PFSK-1 (cell line): ENCODE measurements around the gene COL24A1.

Source experiments
- POLR2AphosphoS5 ChIP-seq: IDR thresholded peaks from 2 replicates; pipeline ENCODE4 v1.6.1; 2012; ENCODE audit warnings: low read depth, mild to moderate bottlenecking, control low read depth, low read length, moderate library complexity
- TF ChIP-seq, protein P1 (sequence below), 2 experiments: IDR thresholded peaks; 2 replicates each; pipeline versions ENCODE4 v1.6.1 to v1.8.0; 2011 to 2012; ENCODE audit warnings: low read depth in 2 of 2, low read length in 2 of 2, control low read depth in 1 of 2, inconsistent platforms in 1 of 2, mild to moderate bottlenecking in 1 of 2, moderate library complexity in 1 of 2; ENCODE audit not compliant: insufficient read depth in 1 of 2

- TF ChIP-seq, protein P1, sequence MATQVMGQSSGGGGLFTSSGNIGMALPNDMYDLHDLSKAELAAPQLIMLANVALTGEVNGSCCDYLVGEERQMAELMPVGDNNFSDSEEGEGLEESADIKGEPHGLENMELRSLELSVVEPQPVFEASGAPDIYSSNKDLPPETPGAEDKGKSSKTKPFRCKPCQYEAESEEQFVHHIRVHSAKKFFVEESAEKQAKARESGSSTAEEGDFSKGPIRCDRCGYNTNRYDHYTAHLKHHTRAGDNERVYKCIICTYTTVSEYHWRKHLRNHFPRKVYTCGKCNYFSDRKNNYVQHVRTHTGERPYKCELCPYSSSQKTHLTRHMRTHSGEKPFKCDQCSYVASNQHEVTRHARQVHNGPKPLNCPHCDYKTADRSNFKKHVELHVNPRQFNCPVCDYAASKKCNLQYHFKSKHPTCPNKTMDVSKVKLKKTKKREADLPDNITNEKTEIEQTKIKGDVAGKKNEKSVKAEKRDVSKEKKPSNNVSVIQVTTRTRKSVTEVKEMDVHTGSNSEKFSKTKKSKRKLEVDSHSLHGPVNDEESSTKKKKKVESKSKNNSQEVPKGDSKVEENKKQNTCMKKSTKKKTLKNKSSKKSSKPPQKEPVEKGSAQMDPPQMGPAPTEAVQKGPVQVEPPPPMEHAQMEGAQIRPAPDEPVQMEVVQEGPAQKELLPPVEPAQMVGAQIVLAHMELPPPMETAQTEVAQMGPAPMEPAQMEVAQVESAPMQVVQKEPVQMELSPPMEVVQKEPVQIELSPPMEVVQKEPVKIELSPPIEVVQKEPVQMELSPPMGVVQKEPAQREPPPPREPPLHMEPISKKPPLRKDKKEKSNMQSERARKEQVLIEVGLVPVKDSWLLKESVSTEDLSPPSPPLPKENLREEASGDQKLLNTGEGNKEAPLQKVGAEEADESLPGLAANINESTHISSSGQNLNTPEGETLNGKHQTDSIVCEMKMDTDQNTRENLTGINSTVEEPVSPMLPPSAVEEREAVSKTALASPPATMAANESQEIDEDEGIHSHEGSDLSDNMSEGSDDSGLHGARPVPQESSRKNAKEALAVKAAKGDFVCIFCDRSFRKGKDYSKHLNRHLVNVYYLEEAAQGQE (IDR thresholded peaks at IDR 0.05; ENCODE audit: insufficient read depth in 1 of 2, low read depth in 2 of 2, low read length in 2 of 2) = no peak
- no peak for TF ChIP-seq POLR2AphosphoS5
Observed at GRCh38 chr1:85943526-85943925, 213.0 kb downstream of the COL24A1 start.
